Psoas muscle (tissue), 8 donors: ENCODE results near the gene CPLANE1. TPM values are rescaled to one million over a fixed set of nuclear protein-coding genes. Genes with fewer than 3 reads are reported as not detected.

Source experiments
- ATAC-seq, 4 donors: fragments of 200-7000 bp; cut with Tn5 transposase; one replicate each; pipeline ENCODE4 v1.9.1; 2020; ENCODE audit warnings: moderate library complexity in 3 of 4, mild to moderate bottlenecking in 2 of 4
- DNase-seq, 2 donors: peaks; one replicate each; pipeline ENCODE4 v3.0.0-alpha.2; 2020
- H3K27ac ChIP-seq: fragments of 200-600 bp; one replicate; pipeline ENCODE4 v1.8.0; 2022
- H3K27me3 ChIP-seq, 3 donors: fragments of 200-600 bp in 1 of 3; one replicate each; pipeline versions ENCODE4 v1.6.1 to v1.8.0; 2013 to 2022; ENCODE audit warnings: low read length in 2 of 3, mild to moderate bottlenecking in 2 of 3, moderate library complexity in 1 of 3; ENCODE audit not compliant: insufficient read depth in 3 of 3
- H3K36me3 ChIP-seq, 2 donors: fragments of 200-600 bp in 1 of 2; one replicate each; pipeline versions ENCODE4 v1.6.1 to v1.8.0; 2013 to 2022; ENCODE audit warnings: low read depth in 1 of 2, mild to moderate bottlenecking in 1 of 2, moderate library complexity in 1 of 2; ENCODE audit not compliant: insufficient read depth in 1 of 2
- H3K4me1 ChIP-seq: fragments of 200-600 bp; one replicate; pipeline ENCODE4 v1.8.0; 2022
- H3K4me3 ChIP-seq: fragments of 200-600 bp; one replicate; pipeline ENCODE4 v1.8.0; 2022; ENCODE audit warnings: mild to moderate bottlenecking
- H3K9me3 ChIP-seq: fragments of 200-600 bp; one replicate; pipeline ENCODE4 v1.8.0; 2022
- WGBS, 3 donors: extraction: QIAGEN DNeasy Blood & Tissue Kit; methylation state at CpG; one replicate each; pipeline versions ENCODE4 v1.1.6 to v1.1.7; 2013; 5-methylcytosine and 5-hydroxymethylcytosine counted together
- intact Hi-C, 2 donors: fragments of 100-400 bp; cut with DNase I; formaldehyde crosslinking; loops; one replicate each; pipeline versions ENCODE4 v1.11.0 to v1.14.2; 2022
- polyA plus RNA-seq, 3 donors: library from polyadenylated mRNA; stranded (reverse); fragments of 200-250 nt; gene quantifications; one replicate each; pipeline ENCODE4 v1.2.3, GENCODE V29; 2013
- total RNA-seq, 4 donors: library from RNA; stranded (reverse); fragmentation: NEBNext Ultra II Directional in 2 of 4; extraction: Animal tissue kit (Norgen Biotek cat#: 25700) in 2 of 4; gene quantifications; one replicate each; pipeline versions ENCODE4 v1.2.1 to v1.2.4, GENCODE V29; 2021 to 2023
- TF ChIP-seq, protein P1 (sequence below): fragments of 200-600 bp; IDR thresholded peaks from one replicate; pipeline ENCODE4 v1.8.0; 2022; ENCODE audit warnings: antibody characterized with exemption
- donor health status: healthy with polysubstance abuse.
- donor health status: DM: no; HTN: no; CAD: no; lungs with moderate emphysema.
- donor health status: Bipolar disorder and iron deficiency.
- donor health status: healthy.
- donor health status: DM: yes; HTN: yes; CAD: no.
- donor health status: DM: no; HTN: no; CAD: no.
- donor health status: DM: no; HTN: no; CAD: no.
- donor health status: DM: yes; HTN: yes; CAD: no.

Gene CPLANE1
- total and polyA plus RNA-seq, 7 donors: 1.4 to 12.1 (median 6.0) TPM

DNA sequence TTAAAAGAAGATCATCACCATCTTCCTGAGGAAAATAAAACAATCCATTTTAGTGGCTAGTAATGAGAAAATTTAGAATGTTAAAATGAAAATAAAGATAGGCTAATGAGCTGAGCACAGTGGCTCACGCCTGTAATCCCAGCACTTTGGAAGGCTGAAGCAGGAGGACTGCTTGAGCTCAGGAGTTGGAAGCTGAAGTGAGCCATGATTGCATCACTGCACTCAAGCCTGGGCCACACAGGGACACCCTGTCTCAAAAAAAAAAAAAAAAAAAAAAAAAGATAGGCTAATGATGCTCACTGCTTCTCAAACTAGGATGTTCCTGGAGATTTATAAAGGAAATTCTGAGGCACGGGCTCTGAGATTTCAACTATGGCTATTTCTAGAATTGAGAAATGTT, 50.3 kb downstream of the CPLANE1 start:
- Histone ChIP-seq H3K4me3 (no peak overlapping the region), H3K36me3 (peaks cover 2 to 97% of the 10 kb centered on the region in 2 donors), H3K9me3 (no peaks in the 10 kb centered on the region), H3K4me1 (no peaks in the 10 kb centered on the region), H3K27me3 (no peaks in the 10 kb centered on the region), H3K27ac (no peak overlapping the region)
- WGBS, 3 donors: 93 to 98% (median 96%) methylated on average over 2 of the region's 2 CpGs
- no peak for ATAC-seq
- intact Hi-C loops: loop anchor here in 1 of 2 donors (10.0 kb wide), 1 partner anchor 174 kb away; no protein-coding TSS in a partner anchor
- no peak for DNase-seq
- TF ChIP-seq, protein P1, sequence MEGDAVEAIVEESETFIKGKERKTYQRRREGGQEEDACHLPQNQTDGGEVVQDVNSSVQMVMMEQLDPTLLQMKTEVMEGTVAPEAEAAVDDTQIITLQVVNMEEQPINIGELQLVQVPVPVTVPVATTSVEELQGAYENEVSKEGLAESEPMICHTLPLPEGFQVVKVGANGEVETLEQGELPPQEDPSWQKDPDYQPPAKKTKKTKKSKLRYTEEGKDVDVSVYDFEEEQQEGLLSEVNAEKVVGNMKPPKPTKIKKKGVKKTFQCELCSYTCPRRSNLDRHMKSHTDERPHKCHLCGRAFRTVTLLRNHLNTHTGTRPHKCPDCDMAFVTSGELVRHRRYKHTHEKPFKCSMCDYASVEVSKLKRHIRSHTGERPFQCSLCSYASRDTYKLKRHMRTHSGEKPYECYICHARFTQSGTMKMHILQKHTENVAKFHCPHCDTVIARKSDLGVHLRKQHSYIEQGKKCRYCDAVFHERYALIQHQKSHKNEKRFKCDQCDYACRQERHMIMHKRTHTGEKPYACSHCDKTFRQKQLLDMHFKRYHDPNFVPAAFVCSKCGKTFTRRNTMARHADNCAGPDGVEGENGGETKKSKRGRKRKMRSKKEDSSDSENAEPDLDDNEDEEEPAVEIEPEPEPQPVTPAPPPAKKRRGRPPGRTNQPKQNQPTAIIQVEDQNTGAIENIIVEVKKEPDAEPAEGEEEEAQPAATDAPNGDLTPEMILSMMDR: no peak

DNA sequence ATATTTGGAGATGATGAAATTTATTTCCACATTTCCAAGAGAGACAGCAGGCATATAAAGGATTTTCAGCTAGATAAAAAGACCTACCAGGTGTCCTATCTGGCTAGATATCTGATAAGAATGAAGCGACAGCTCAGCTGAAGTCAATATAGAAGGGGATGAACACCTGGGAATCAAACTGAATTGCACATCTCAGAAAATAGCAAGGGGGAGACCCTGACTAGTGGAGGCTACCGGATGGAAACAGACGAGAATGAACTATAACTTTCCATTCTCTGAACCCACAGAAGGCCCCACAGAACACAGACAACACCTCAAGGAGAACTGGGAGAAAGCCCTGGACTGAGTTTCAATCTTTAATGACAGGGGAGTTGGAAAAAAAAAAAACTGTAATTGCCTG, 51.1 kb downstream of the CPLANE1 start:
- no peaks in the 10 kb centered on the region for H3K27me3 ChIP-seq
- no peaks in the 10 kb centered on the region for H3K9me3 ChIP-seq
- no peak overlapping the region for H3K27ac ChIP-seq
- TF ChIP-seq, protein P1: no peak
- WGBS, 3 donors: 82 to 89% (median 89%) methylated on average over 3 of the region's 3 CpGs
- H3K36me3 ChIP-seq: peaks cover 1 to 97% of the 10 kb centered on the region in 2 donors
- no peak for DNase-seq
- H3K4me3 ChIP-seq: no peak overlapping the region
- no peaks in the 10 kb centered on the region for H3K4me1 ChIP-seq
- ATAC-seq: no peak
- intact Hi-C loops: loop anchor here in 1 of 2 donors (10.0 kb wide), 1 partner anchor 173 kb away; no protein-coding TSS in a partner anchor

DNA sequence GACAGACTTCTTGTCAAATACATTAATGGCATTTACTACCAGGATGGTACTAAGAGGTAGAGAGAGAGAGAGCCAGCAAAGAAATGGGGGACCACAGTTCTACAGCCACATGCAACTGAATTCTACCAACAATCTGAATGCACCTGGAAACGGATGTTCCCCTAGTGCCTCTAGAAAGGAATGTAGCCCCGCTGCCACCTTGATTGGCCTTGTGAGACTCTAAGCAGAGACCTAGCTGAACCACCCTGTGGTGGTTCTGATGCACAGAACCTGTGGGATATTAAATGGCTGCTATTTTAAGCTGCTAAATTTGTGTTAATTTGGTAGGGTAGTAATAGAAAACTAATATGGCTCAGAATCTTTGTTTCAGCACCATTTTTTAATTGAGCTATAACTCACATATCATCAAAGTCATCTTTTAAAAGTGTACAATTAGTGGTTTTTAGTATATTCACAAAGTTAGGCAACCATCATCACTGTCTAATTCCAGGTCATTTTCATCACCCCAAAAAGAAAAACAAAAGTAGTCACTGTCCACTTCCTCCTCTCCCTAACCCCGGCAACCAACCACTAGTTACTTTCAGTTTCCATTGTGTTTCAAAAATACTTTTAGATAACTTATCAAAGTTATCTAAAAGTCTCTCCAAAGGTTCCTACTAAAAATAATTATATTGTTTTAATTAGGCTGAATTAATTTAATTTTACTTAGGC, 51.7 kb downstream of the CPLANE1 start:
- H3K9me3 ChIP-seq: no peaks in the 10 kb centered on the region
- H3K27ac ChIP-seq: no peak overlapping the region
- no peak overlapping the region for H3K4me3 ChIP-seq
- intact Hi-C loops: loop anchor here in 1 of 2 donors (10.0 kb wide), 1 partner anchor 173 kb away; no protein-coding TSS in a partner anchor
- TF ChIP-seq, protein P1: no peak
- 73 to 85% (median 84%) methylated on average over 3 of the region's 3 CpGs for WGBS, 3 donors
- H3K36me3 ChIP-seq: peaks cover 2 to 97% of the 10 kb centered on the region in 2 donors
- DNase-seq: no peak
- no peaks in the 10 kb centered on the region for H3K27me3 ChIP-seq
- H3K4me1 ChIP-seq: no peaks in the 10 kb centered on the region
- ATAC-seq: no peak

- Histone ChIP-seq H3K9me3 (no peaks in the 10 kb centered on the region), H3K36me3 (peaks cover 2 to 88% of the 10 kb centered on the region in 2 donors), H3K4me1 (no peaks in the 10 kb centered on the region), H3K27me3 (no peaks in the 10 kb centered on the region), H3K4me3 (no peak overlapping the region), H3K27ac (no peak overlapping the region)
- 97 to 100% (median 98%) methylated on average over 2 of the region's 2 CpGs for WGBS, 3 donors
- TF ChIP-seq, protein P1: no peak
- ATAC-seq: no peak
- intact Hi-C loops: loop anchor here in 1 of 2 donors (10.0 kb wide), 1 partner anchor 166 kb away; no protein-coding TSS in a partner anchor
- no peak for DNase-seq
Observed at GRCh38 chr5:37190592-37190991, 58.6 kb downstream of the CPLANE1 start.
